Measurements from ENCODE around the gene FOXC1.

The FOXC1 gene

DNA sequence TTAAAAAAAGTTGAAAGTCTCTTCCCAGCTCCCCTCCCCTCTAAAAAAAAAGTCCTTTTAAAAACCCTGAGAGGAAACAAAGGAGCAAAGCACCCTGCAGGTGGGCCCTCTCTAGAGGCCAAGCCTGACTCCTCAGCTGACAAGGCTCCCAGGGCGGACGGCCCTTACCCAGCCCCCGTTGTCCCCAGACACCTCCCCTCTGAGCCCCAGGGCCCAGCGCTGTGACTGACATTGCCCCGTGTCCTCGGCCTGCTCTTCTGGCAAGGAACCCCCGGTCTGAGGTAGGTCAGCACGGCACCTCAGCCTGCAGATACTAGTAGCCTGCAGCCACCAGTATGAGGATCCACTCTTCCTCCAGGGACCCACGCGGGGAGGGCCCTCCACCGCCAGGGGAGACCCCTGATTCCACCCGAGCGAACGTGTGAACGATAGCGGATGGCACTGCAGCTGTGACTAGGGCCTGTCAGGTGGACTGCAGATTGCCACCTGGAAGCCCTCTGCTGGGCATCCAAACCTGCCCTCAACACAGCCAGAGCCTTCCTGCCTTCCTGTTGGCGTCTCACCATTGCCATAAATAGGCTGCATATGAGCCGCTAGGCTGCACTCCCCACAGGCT, 34.2 kb downstream of the FOXC1 start:
- DNase-seq (ENCODE audit: low spot score) = no peak

- no peak for DNase-seq (ENCODE audit: low spot score)
These were observed 34.9 kb downstream of the FOXC1 start for GRCh38 chr6:1644516-1645060.

GRCh38 chr6:1645466-1646185, 35.9 kb downstream of the FOXC1 start:
- DNase-seq (ENCODE audit: low spot score) = no peak

- DNase-seq (ENCODE audit: low spot score) = no peak
These were observed 41.6 kb downstream of the FOXC1 start for GRCh38 chr6:1651362-1651761.

- DNase-seq (ENCODE audit: low spot score) = no peak
These were observed 43.1 kb downstream of the FOXC1 start for GRCh38 chr6:1652842-1653241.

DNA sequence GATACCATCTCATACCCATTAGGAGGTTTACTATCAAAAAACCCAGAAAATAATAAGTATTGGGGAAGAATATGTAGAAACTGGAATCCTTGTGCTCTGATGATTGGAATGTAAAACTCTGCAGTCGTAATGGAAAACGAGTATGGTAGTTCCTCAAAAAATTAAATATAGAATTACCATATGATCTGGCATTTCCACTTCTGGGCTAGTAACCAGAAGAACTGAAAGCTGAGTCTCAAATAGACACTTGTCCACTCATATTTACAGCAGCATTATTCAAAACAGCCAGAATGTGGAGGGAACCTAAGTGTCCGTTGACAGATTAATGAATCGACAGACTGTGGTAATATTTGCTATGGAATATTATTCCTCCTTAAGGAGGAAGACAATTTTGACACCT, 44.3 kb downstream of the FOXC1 start:
- DNase-seq (ENCODE audit: low spot score) = no peak

DNA sequence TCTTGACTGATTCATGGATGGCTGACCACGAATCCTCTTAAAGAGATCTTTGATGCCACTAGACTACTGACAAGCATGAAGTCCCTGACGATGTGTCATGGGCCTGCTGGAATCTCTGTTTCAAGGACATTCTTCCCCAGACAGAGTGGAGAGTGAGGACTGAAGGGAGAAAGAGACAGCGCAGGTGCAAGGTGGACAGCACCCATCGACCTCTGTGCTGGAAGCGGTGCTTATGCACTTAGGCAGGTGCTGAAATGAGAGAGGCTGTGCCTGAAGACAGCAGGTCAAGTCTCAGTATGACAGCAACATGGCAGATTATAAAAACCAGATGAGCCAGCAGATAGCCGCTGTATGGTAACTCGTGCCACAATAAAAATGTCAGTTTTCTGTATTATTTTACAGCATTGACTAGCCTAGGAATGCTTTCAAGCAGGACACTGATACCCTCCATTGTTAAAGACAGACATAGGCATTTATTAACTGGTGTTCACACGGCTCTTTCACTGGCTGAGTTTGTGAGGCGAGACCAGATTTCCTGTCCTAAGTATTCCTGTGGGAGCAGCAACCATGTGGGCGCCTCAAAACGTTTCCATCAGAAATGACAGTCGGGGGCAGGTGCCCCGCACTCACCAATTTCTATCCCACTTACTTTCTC, 47.5 kb downstream of the FOXC1 start:
- no peak for DNase-seq (ENCODE audit: low spot score)

DNA sequence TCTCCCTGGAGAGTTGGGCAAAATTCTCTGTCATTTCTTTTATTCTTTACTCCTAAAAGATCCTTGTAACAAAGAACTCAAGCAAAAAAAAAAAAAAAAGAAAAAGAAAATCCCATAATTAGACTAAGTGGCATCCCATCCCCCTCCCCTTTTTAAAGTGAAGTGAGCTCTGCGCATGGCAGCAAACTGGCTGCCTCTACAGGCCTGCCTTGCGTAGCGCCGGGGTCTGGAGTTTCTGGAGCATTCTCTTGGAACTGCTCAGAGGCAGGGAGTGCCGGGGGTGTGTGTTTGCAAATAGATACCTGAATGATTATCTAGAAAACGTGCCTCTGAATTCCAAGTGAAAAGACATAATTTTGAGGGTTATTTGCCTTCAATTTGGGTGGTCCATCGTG, 48.1 kb downstream of the FOXC1 start:
- no peak for DNase-seq (ENCODE audit: low spot score)

- no peak for DNase-seq (ENCODE audit: low spot score)
These were observed 48.7 kb downstream of the FOXC1 start for GRCh38 chr6:1658212-1659005.

GRCh38 chr6:1659816-1660215, 50.1 kb downstream of the FOXC1 start:
- DNase-seq (ENCODE audit: low spot score) = no peak

DNA sequence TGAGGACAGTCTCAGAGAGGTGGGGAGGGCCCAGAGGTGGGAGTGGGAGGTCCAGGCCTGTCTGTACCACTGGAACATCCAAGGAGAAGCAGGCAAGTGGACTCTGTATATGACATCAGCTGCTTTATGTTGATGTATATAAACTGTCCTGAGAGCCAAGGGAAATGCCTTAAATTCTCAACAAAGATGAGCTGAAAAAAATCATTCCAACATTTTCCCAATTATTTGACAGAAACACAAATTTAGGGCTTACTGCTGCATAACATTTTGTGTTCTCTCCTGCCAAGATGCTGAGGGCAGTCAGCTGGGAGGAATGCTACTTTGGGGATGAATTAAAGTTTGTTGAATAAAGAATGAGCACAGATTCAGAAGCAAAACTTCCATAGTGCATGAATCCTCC, 52.8 kb downstream of the FOXC1 start:
- DNase-seq (ENCODE audit: low spot score) = no peak
